CD4-positive, alpha-beta T cell treated with Interleukin-15 for 4 hours (primary cell): ENCODE results near the gene SLC9A7.

Experiments
- DNase-seq: peaks from one replicate; pipeline ENCODE4 v3.0.0-alpha.2; 2020; ENCODE audit warnings: low spot score

The SLC9A7 gene

GRCh38 chrX:46647251-46647650 lies 111.7 kb downstream of the SLC9A7 start:
- DNase-seq: no peak

- no peak for DNase-seq
These were observed 113.3 kb downstream of the SLC9A7 start for GRCh38 chrX:46645614-46646013.

- DNase-seq: no peak
These were observed 115.3 kb downstream of the SLC9A7 start for GRCh38 chrX:46643636-46644035.

GRCh38 chrX:46642145-46642544 lies 116.8 kb downstream of the SLC9A7 start:
- DNase-seq: peak; percentile 38

- DNase-seq: peak; percentile 34
These were observed 121.0 kb downstream of the SLC9A7 start for GRCh38 chrX:46637938-46638337.

GRCh38 chrX:46636223-46636622 lies 122.7 kb downstream of the SLC9A7 start:
- DNase-seq: no peak

GRCh38 chrX:46635186-46635585 lies 123.7 kb downstream of the SLC9A7 start:
- DNase-seq: peak; percentile 20

GRCh38 chrX:46634577-46634976 lies 124.3 kb downstream of the SLC9A7 start:
- no peak for DNase-seq

GRCh38 chrX:46630141-46630540 lies 128.8 kb downstream of the SLC9A7 start:
- DNase-seq: no peak

GRCh38 chrX:46628460-46629371 lies 130.2 kb downstream of the SLC9A7 start:
- DNase-seq: no peak

GRCh38 chrX:46627711-46628419 lies 131.1 kb downstream of the SLC9A7 start:
- no peak for DNase-seq

- DNase-seq: no peak
These were observed 131.9 kb downstream of the SLC9A7 start for GRCh38 chrX:46627062-46627461.

- DNase-seq: peak; percentile 31
These were observed 132.4 kb downstream of the SLC9A7 start for GRCh38 chrX:46626566-46626965.

- no peak for DNase-seq
These were observed 134.7 kb downstream of the SLC9A7 start for GRCh38 chrX:46624090-46624786.

- no peak for DNase-seq
These were observed 137.3 kb downstream of the SLC9A7 start for GRCh38 chrX:46621572-46621971.

GRCh38 chrX:46620505-46620904 lies 138.4 kb downstream of the SLC9A7 start:
- DNase-seq: no peak

- DNase-seq: no peak
These were observed 140.0 kb downstream of the SLC9A7 start for GRCh38 chrX:46618947-46619346.

- DNase-seq: no peak
These were observed 141.0 kb downstream of the SLC9A7 start for GRCh38 chrX:46617906-46618305.

GRCh38 chrX:46611658-46612362 lies 147.1 kb downstream of the SLC9A7 start:
- no peak for DNase-seq

- DNase-seq: no peak
These were observed 148.8 kb downstream of the SLC9A7 start for GRCh38 chrX:46610070-46610658.

GRCh38 chrX:46607916-46608315 lies 151.0 kb downstream of the SLC9A7 start:
- DNase-seq: no peak
